Measurements from ENCODE around the gene PRPF19. TPM values are rescaled to one million over a fixed set of nuclear protein-coding genes. Genes with fewer than 3 reads are reported as not detected.

PRPF19 gene
- total and polyA plus RNA-seq, 2 of the 8 experiments (the other 6 are each of a cell fraction or from before 2014, with no cell fraction given) = 107 to 141 TPM

DNA sequence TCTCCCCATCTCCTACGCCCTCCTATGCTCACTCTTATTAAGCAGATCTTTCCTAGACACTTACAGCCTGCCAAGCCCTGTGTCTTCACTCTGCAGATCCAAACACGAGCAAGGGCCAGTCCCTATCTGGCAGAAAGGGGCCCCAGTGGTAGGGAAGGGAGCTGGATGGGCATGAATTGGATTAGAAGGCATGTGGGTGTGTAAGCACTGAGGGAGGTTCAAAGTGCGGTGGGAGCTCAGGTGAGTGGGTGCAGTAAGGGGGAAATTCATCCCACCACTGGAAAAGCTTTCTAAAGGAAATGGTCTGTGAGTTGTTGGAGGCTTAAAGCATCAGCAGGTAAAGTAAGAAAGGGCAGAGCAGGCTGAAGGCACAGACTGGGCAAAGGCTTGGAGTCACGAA, 23.4 kb upstream of the PRPF19 start:
- H3K14ac ChIP-seq (ENCODE audit: insufficient read length) = no peak overlapping the region
- H2BK15ac ChIP-seq (ENCODE audit: low read length) = no peak overlapping the region
- H3K4me2 ChIP-seq (ENCODE audit: insufficient read depth in 1 of 2, low read depth in 2 of 2, low read length in 2 of 2) = no peak overlapping the region
- peaks cover 0 to 3% (median 0%) of the 10 kb centered on the region in 4 experiments; a peak in 1 of 7 replicates for H3K27me3 ChIP-seq (replicated peaks in 1 of 4; ENCODE audit: control insufficient read depth in 3 of 4, extremely low read depth in 1 of 4, insufficient read depth in 3 of 4, low read length in 3 of 4)
- no peak overlapping the region for H3K4me3 ChIP-seq (ENCODE audit: extremely low read depth in 1 of 4, insufficient read depth in 2 of 4, low read depth in 3 of 4, low read length in 4 of 4)
- H3K18ac ChIP-seq (ENCODE audit: extremely low read depth, low read length) = no peak overlapping the region
- H3K9me3 ChIP-seq (ENCODE audit: insufficient read depth in 2 of 2, low read depth in 1 of 2, low read length in 1 of 2) = no peaks in the 10 kb centered on the region
- H4K91ac ChIP-seq (replicated peaks; ENCODE audit: insufficient read length, low read length) = no peak overlapping the region
- H4K20me1 ChIP-seq (replicated peaks in 1 of 2; ENCODE audit: control insufficient read depth in 1 of 2, insufficient read depth in 2 of 2, low read length in 2 of 2) = peaks cover 10 to 12% of the 10 kb centered on the region in 2 experiments
- no peak for DNase-seq (ENCODE audit: low read depth in 1 of 2, low spot score in 2 of 2)
- H3K56ac ChIP-seq (replicated peaks; ENCODE audit: insufficient read length, low read depth, low read length) = no peak overlapping the region
- no peak overlapping the region for H2BK20ac ChIP-seq (ENCODE audit: low read length)
- ChIA-PET POLR2A (ENCODE audit: partially characterized antibody) (interaction anchor here (0.7 to 1.7 kb wide), 5 partner anchors 8 to 36 kb away, joined by 3 to 8 read pairs (median 4); no protein-coding TSS in a partner anchor), CTCF (ENCODE audit: partially characterized antibody) (interaction anchor here (0.5 to 1.1 kb wide), 4 partner anchors 10 to 94 kb away, joined by 3 to 5 read pairs (median 3); no protein-coding TSS in a partner anchor)
- WGBS, 2 experiments (ENCODE audit: extremely low coverage in 1 of 2, insufficient coverage in 1 of 2, insufficient read length in 1 of 2, insufficient replicate concordance in 2 of 2, low coverage in 1 of 2, low lambda C conversion rate in 2 of 2, missing lambda C conversion rate in 1 of 2) = 87% methylated on average over 4 of the region's 4 CpGs; no CpG with 5 or more reads in 1 of the 2 experiments
- peaks cover 8% of the 10 kb centered on the region; the same call in 1 of the 2 replicates for H3K23me2 ChIP-seq (ENCODE audit: low read depth, low read length)
- H3K4ac ChIP-seq (replicated peaks; ENCODE audit: insufficient read length, low read depth, low read length) = no peak overlapping the region
- H3K23ac ChIP-seq (ENCODE audit: insufficient read length) = no peak overlapping the region
- no peak overlapping the region for H2AK5ac ChIP-seq (ENCODE audit: low read depth, low read length)
- H3K27ac ChIP-seq (ENCODE audit: low read depth, low read length) = no peak overlapping the region
- H2BK12ac ChIP-seq (ENCODE audit: low read depth, low read length) = no peak overlapping the region
- no peak overlapping the region for H3K9ac ChIP-seq (replicated peaks in 1 of 4; ENCODE audit: extremely low read depth in 1 of 4, low read depth in 3 of 4, low read length in 3 of 4)
- peaks cover 10 to 57% (median 24%) of the 10 kb centered on the region in 4 experiments; a peak in 7 of 8 replicates for H3K36me3 ChIP-seq (ENCODE audit: control insufficient read depth in 2 of 4, insufficient read depth in 4 of 4, low read length in 3 of 4)
- no peak overlapping the region for H4K5ac ChIP-seq (ENCODE audit: insufficient read length, low read depth, low read length)
- no peak for FAIRE-seq
- no peak overlapping the region for H2BK5ac ChIP-seq (ENCODE audit: low read depth, low read length)
- H4K8ac ChIP-seq (ENCODE audit: extremely low read depth, insufficient read depth, low read length) = no peak overlapping the region
- no peak overlapping the region for H2AFZ ChIP-seq (ENCODE audit: low read length)
- H3K4me1 ChIP-seq (replicated peaks in 1 of 4; ENCODE audit: control insufficient read depth in 3 of 4, insufficient read depth in 4 of 4, low read length in 3 of 4) = peaks cover 5 to 8% (median 6%) of the 10 kb centered on the region in 4 experiments; a peak in 5 of 7 replicates
- no peaks in the 10 kb centered on the region for H3K79me2 ChIP-seq (ENCODE audit: control insufficient read depth in 1 of 2, insufficient read depth in 2 of 2, low read length in 2 of 2)
- H2BK120ac ChIP-seq (replicated peaks; ENCODE audit: low read depth, low read length) = no peak overlapping the region
- H3K79me1 ChIP-seq (ENCODE audit: low read depth, low read length) = peaks cover 11% of the 10 kb centered on the region
- no peak for TF ChIP-seq KDM5A (IDR thresholded peaks at IDR 0.05; ENCODE audit: low read length)
- no peak for TF ChIP-seq EZH2 (IDR thresholded peaks at IDR 0.05; ENCODE audit: low read depth, low read length, severe bottlenecking)
- no peak for TF ChIP-seq ASH2L (IDR thresholded peaks at IDR 0.05; ENCODE audit: low read length)
- TF ChIP-seq RXRA (IDR thresholded peaks at IDR 0.05; ENCODE audit: insufficient read depth, low read depth, low read length) = no peak
- TF ChIP-seq CHD1 (IDR thresholded peaks at IDR 0.05; ENCODE audit: low read depth, low read length) = no peak
- TF ChIP-seq KDM1A (IDR thresholded peaks at IDR 0.05; ENCODE audit: borderline replicate concordance, low read length) = no peak
- TF ChIP-seq TAF1 (IDR thresholded peaks at IDR 0.05; ENCODE audit: low read depth, low read length) = no peak
- TF ChIP-seq SIN3A (conservative IDR thresholded peaks at IDR 0.05 in 1 of 2, IDR thresholded peaks at IDR 0.05 in 1 of 2; ENCODE audit: low read depth in 1 of 2, low read length in 2 of 2) = no peak
- no peak for TF ChIP-seq CHD2 (IDR thresholded peaks at IDR 0.05; ENCODE audit: low read length)
- TF ChIP-seq CBX5 (IDR thresholded peaks at IDR 0.05; ENCODE audit: low read depth, low read length) = no peak
- no peak for TF ChIP-seq CBX8 (IDR thresholded peaks at IDR 0.05; ENCODE audit: borderline replicate concordance, low read depth, low read length)
